Heart left ventricle (tissue), 13 donors: ENCODE data around the gene SOX18.

Source experiments
- CTCF ChIP-seq, 12 donors: fragments of 200-600 bp; sonication (generic) in 4 of 12; IDR thresholded peaks; one replicate each; pipeline versions ENCODE4 v1.5.0 to v1.8.0; 2018 to 2022; ENCODE audit warnings: antibody characterized with exemption in 12 of 12, mild to moderate bottlenecking in 5 of 12
- POLR2A ChIP-seq, 2 donors: fragments of 450-650 bp; IDR thresholded peaks; one replicate each; pipeline ENCODE4 v1.6.1; 2017; ENCODE audit warnings: antibody characterized with exemption in 2 of 2, mild to moderate bottlenecking in 2 of 2, moderate library complexity in 2 of 2
- donor health status: ischemic (EF 13 %, LVEDD 7.1; RV severe dilation, severe dysfunction).
- donor health status: DM: no; HTN: yes; CAD: no.
- donor health status: DM: no; HTN: no; CAD: no.
- donor health status: ischemic (EF 25% LVEDD 6.9; RV normal size, moderate dysfunction).
- donor health status: ischemic (EF 25% LVEDD 5.7; RV mildly dilated, moderate dysfunction).
- donor health status: ischemic (EF 35%, LVEDD 5.7; RV mildly dilated, moderate dysfunction).
- donor health status: nonischemic (EF 11% LVEDD 7.7; RV severe dilation, severe dysfunction).
- donor health status: DM: yes; HTN: yes; CAD: no.
- donor health status: PGD.
- donor health status: ischemic (EF 29% LVEDD 5.4; RV normal size, mild dysfunction).
- donor health status: nonischemic (EF 23%, LVEDD 6.1; RV moderate dilation, normal function).

- TF ChIP-seq POLR2A (IDR thresholded peaks at IDR 0.05) (no peak), CTCF (IDR thresholded peaks at IDR 0.05) (no peak)
Observed at GRCh38 chr20:64081624-64081964, 32.2 kb upstream of the SOX18 start.
